ENCODE data around the gene MASP2.
A peak's percentile ranks its signal among the peaks of the same experiment; 100 is the strongest.
"Not testable (repeated sequence)": the region's sequence is repeated elsewhere in the genome, so short reads cannot be mapped to it uniquely, and the experiment has no call there.

MASP2 gene

GRCh38 chr1:10996100-10996499 lies 50.9 kb downstream of the MASP2 start:
- no peak for FAIRE-seq
- DNase-seq (ENCODE audit: insufficient read length, low spot score) = no peak

DNA sequence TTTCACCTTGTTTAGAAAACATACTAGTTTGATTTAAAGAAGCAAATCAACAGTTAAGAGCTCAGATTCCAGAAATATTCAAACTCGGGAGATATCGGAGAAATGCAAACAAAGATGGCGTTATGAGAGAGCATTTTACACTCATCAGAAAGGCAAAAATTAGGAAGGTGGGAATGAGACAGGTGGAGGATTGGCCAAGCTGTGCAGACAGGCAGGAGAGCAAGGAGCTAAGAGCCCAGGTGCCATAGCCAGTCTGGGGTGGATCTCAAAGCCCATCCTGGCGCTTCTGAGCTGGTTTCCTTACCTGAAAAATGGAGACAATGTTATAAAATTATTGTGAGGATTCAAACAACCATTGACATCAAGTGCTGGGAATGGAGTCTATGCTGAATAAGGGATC lies 54.2 kb downstream of the MASP2 start:
- DNase-seq (ENCODE audit: insufficient read length, low spot score) (no peak), FAIRE-seq (no peak)

GRCh38 chr1:10992004-10992403 lies 55.0 kb downstream of the MASP2 start:
- FAIRE-seq; DNase-seq (ENCODE audit: insufficient read length, low spot score): not testable (repeated sequence)

- DNase-seq (ENCODE audit: insufficient read length, low spot score) = no peak
These were observed 56.2 kb downstream of the MASP2 start for GRCh38 chr1:10990828-10991227.

DNA sequence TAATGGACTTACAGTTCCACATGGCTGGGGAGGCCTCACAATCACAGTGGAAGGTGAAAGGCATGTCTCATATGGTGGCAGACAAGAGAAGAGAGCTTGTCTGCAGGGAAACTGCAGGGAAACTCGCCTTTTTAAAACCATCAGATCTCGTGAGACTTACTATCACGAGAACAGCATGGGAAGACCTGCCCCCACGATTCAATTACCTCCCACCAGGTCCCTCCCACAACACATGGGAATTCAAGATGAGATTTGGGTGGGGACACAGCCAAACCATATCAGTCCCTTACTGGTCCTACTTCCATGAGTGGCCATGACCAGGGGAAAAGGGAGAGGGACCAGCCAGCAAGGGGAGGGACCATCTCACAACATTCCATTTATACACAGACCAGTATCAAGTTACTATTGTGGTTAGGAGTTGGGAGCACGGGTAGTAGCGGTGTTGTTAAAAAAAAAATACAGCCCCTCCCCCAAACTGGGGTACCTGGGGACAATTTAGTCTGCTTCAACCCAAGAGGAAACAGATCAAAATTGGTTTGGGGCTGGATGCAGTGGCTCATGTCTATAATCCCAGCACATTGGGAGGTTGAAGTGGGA lies 57.0 kb downstream of the MASP2 start:
- FAIRE-seq; DNase-seq (ENCODE audit: insufficient read length, low spot score): not testable (repeated sequence)

More at GRCh38 chr1:10990828-10991227, 56.2 kb downstream of the MASP2 start:
- FAIRE-seq = no peak

- FAIRE-seq (no peak), DNase-seq (ENCODE audit: insufficient read length, low spot score) (no peak)
These were observed 57.9 kb downstream of the MASP2 start for GRCh38 chr1:10989095-10989494.

DNA sequence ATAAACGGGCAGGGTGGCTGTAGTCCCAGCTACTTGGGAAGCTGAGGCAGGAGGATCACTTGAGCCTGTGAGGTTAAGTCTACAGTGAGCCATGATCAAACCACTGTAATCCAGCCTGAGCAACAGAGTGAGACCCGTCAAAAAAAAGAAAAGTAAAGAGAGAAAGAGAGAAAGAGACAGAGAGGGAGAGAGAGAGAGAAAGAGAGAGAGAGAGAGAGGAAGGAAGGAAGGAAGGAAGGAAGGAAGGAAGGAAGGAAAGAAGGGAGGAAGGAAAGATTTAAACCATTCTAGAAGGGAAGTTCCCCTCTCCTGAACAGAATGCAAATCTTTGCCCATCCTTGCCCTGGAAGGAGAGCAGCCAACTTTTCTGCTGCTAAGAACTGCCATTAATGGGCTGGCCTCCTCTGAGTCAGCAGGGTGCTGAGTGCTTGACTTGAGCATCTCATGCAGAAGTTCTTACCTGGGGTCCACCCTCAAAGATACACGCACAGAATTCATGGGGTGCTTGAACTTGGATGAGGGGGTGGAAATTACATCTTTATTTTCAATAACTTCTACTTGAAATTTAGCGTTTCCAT lies 59.1 kb downstream of the MASP2 start:
- no peak for DNase-seq (ENCODE audit: insufficient read length, low spot score)
- FAIRE-seq = no peak

- DNase-seq (ENCODE audit: insufficient read length, low spot score) = no peak
- peak; percentile 70 for FAIRE-seq
These were observed 60.5 kb downstream of the MASP2 start for GRCh38 chr1:10986525-10986890.

DNA sequence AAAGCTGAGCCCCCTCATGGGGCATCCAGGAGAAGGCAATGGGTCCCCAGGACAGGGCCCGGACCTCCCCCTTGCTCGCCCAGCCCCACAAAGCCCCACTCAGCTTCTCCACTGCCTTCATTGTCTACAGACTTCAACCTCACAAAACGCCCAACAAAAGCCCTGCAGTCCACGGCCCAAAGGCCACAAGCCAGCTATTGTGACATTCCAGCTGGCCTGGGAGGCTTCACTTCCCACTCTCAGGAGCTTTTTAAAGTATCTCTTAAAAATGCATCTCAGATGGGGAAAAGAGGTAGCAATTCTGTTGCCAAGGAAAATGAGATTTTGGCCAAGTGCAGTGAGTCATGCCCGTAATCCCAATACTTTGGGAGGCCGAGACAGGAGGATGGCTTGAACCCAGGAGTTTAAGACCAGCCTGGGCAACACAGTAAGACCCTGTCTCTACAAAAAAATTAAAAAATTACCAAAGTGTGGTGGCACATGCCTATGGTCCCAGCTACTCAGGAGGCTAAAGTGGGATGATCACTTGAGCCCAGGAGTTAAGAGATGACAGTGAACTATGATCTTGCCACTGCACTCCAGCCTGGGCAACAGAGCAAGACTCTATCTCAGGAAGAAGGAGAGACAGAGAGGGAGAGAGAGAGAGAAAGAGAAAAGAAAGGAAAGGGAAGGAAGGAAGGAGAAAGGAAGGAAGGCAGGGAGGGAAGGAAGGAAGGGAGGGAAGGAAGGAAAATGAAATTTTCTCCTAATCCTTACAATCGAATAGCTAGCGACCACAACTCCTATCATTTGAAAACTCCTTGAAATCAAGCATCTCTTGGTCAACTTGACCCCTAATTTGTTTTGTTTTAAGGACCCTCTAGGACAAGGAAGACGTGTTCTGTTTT lies 66.0 kb downstream of the MASP2 start:
- DNase-seq (ENCODE audit: insufficient read length, low spot score) = no peak
- FAIRE-seq = no peak

DNA sequence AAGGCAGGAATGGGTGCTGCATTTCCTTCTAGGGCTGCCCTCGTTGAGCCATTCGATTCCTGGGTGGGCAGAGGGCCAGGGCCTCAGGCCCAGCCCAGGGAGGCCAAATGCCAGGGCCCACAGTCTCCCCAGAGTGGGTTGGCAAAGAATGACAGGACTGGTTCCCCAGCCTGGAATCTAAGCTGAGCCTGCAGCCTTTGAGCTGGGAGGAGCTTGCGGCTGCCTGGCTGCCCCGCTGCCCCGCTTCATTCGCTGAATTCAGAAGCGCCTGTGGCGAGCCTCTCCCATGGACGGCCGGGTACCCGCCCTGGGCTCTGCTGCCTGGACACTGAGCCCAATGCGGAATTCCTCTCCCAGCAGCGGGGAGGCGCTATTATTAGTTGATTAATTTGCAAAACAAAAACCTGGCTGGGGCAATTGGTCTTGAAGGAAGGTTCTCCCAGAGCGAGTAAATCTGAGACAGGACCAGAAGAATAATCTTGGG lies 66.9 kb downstream of the MASP2 start:
- no peak for FAIRE-seq
- DNase-seq (ENCODE audit: insufficient read length, low spot score) = no peak

DNA sequence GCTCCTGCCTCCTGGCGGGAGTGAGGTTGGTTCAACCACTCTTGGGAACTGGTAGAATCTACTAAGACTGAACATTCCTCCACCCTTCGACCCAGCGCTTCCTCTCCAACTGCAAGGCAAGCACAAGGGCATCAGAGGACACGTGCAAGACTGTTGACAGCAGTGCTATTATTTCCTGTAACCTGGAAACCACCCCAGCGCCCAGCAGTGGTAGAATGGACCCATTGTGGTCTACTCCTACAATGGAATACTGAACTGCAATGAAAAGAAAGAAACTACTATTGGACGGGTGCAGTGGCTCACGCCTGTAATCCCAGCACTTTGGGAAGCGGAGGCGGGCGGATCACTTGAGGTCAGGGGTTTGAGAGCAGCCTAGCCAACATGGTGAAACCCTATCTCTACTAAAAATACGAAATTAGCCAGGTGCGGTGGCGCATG lies 67.5 kb downstream of the MASP2 start:
- FAIRE-seq = no peak
- no peak for DNase-seq (ENCODE audit: insufficient read length, low spot score)

DNA sequence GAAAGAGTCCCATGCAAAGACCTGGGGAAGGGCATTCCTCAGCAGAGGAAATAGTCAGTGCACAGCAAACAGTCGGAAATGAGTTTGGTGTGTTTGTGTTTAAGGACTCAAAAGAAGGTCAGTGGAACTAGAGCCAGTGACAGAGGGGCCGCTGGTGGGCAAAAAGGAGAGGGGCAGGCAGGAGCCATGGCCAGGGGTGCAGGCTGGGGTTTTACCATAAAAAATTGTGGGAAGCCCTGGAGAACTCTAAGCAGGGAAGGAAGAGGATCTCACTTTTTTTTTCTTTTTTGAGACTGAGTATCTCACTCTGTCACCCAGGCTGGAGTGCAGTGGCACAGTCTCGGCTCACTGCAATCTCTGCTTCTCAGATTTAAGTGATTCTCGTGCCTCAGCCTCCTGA lies 68.3 kb downstream of the MASP2 start:
- FAIRE-seq = no peak

More for the DNA sequence above, 68.3 kb downstream of the MASP2 start:
- no peak for DNase-seq (ENCODE audit: insufficient read length, low spot score)

Measured in GM19239 (cell line).